GM13977 (cell line): ENCODE data around the gene AP3D1.
"Not testable (repeated sequence)": the region's sequence is repeated elsewhere in the genome, so short reads cannot be mapped to it uniquely, and the experiment has no call there.

Source experiments
- DNase-seq: peaks from one replicate; pipeline ENCODE4 v3.0.0; 2012; ENCODE audit warnings: low spot score
- in situ Hi-C: fragments of 300-500 bp; cut with MboI; formaldehyde crosslinking; loops from one replicate; pipeline ENCODE4 v1.12.0; 2022; ENCODE audit warnings: low sequenced_read_pairs, low pct_unique_long_range_greater_than_20kb, mixed read lengths, inconsistent platforms; ENCODE audit not compliant: unreplicated experiment
- TF ChIP-seq, protein P1 (sequence below): IDR thresholded peaks from 2 replicates; pipeline ENCODE4 v1.5.1; 2012; ENCODE audit warnings: mild to moderate bottlenecking, control low read depth; ENCODE audit not compliant: insufficient read depth; ENCODE audit errors: extremely low read depth, missing control alignments

The AP3D1 gene

DNA sequence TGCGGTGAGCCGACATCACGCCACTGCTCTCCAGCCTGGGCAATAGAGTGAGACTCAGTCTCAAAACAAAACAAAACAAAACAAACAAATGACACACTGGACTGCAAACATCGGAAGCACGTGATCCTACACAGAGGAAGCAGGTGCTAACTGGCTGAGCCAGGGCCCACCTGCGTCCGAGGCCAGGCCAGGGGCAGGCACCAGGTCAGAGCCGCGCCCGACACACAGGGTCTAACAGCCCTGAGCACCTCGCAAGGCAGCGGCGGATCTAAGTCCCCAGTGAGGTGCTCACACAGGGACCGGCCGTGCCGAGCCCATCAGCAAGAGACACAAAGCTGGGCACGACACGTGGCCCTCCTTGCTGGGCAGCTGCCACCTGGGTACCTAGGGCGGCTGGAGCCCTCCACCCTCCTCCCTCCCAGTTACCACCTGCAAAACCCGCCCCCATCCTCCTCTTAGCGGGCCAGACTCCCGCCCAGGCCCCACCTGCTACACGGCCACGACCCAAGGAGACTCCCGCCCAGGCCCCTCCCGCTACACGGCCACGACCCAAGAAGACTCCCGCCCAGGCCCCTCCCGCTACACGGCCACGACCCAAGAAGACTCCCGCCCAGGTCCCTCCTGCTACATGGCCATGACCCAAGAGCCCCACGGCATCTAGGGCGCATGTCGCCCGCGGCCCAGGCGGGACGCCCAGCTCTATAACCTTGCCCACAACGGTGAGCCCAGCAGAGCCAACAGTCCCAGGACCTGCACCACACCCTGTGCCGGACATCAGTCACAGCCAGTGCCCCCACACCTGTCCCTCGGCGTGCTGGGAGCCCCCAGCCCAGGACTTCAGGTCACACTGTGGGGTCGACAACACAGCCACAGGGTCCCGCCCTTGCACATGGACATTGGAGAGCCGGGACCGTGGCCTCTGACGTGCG is 15.6 kb downstream of the AP3D1 start:
- in situ Hi-C loops: no loop called here
- TF ChIP-seq, protein P1, sequence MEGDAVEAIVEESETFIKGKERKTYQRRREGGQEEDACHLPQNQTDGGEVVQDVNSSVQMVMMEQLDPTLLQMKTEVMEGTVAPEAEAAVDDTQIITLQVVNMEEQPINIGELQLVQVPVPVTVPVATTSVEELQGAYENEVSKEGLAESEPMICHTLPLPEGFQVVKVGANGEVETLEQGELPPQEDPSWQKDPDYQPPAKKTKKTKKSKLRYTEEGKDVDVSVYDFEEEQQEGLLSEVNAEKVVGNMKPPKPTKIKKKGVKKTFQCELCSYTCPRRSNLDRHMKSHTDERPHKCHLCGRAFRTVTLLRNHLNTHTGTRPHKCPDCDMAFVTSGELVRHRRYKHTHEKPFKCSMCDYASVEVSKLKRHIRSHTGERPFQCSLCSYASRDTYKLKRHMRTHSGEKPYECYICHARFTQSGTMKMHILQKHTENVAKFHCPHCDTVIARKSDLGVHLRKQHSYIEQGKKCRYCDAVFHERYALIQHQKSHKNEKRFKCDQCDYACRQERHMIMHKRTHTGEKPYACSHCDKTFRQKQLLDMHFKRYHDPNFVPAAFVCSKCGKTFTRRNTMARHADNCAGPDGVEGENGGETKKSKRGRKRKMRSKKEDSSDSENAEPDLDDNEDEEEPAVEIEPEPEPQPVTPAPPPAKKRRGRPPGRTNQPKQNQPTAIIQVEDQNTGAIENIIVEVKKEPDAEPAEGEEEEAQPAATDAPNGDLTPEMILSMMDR: no peak
- no peak for DNase-seq

DNA sequence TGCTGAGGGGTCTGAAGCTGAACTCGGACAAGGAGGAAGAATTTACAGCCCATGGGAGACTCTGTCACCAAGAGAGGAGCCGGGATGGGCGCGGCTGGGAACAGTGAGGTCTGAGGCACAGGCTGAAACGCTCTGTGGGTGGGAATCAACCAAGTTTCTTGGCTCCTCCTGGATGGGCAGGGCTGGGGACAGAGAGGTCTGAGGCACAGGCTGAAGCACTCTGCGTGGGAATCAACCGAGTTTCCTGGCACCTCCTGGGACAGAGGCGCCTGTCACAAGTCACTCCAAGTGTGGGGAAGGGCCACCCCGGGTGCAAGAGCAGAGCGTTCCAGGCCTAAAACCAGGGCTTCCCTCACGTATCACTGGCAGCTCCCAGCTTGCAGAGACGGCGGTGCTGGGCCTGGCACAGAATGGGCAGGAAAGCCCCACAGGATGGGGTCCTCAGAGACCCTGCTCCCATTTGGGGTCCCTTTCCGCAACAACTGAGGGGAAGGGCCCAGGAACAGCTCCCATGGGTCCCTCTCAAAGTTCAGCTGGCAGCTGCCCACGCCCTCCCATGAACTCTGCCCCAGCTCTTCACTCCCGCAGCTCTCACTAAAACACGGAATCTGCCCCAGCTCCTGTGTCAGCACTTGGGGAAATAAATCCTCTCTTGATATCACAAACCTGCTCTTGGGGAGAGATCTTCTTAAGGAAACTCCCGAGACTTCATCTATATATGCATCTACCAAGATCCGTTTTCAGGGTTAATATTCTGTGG is 18.5 kb downstream of the AP3D1 start:
- TF ChIP-seq, protein P1: no peak
- DNase-seq: no peak
- in situ Hi-C loops: no loop called here

DNA sequence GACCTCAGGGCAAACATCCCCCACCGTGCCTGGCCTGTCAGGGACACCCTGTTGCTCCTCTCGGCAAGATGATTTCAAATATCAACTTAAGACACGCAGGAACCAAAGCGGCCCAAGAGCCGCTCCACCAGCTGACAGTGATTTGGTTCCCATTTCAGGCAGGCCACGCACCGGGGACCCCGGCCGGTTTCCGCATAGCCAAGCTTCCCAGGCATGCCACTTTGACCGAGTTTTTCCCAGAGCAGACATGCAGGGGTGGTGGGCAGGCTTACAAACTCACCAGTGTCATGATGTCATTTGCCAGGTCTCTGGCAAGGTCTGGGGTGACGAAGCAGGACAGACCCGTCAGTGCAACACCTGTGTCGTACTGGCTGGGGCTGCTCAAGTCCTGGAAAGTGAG is 19.2 kb downstream of the AP3D1 start:
- TF ChIP-seq, protein P1: no peak
- no peak for DNase-seq
- in situ Hi-C loops: no loop called here

DNA sequence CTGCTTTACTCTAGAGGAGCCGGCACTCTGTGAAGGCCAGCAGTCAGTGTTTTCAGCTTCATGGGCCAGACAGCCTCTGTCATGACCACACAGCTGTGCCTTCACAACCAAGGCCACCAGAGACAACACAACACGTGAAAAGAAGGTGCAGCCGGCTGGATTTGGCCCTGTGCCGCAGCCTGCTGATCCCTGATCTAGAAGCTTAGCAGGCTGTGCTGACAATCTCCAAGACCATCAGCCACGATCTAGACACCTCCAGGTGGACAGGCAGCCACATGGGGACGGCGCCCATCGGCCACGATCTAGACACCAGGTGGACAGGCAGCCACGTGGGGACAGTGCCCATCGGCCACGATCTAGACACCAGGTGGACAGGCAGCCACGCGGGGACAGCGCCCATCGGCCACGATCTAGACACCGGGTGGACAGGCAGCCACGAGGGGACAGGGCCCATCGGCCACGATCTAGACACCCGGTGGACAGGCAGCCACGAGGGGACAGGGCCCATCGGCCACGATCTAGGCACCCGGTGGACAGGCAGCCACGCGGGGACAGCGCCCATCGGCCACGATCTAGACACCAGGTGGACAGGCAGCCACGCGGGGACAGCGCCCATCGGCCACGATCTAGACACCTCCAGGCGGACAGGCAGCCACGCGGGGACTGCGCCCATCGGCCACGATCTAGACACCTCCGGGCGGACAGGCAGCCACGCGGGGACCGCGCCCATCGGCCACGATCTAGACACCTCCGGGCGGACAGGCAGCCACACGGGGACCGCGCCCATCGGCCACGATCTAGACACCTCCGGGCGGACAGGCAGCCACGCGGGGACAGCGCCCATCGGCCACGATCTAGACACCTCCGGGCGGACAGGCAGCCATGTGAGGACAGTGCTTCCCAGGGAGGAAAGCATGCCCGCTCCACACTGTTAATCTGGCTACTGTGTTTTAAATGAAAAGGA is 20.1 kb downstream of the AP3D1 start:
- in situ Hi-C loops, DNase-seq: not testable (repeated sequence)

DNA sequence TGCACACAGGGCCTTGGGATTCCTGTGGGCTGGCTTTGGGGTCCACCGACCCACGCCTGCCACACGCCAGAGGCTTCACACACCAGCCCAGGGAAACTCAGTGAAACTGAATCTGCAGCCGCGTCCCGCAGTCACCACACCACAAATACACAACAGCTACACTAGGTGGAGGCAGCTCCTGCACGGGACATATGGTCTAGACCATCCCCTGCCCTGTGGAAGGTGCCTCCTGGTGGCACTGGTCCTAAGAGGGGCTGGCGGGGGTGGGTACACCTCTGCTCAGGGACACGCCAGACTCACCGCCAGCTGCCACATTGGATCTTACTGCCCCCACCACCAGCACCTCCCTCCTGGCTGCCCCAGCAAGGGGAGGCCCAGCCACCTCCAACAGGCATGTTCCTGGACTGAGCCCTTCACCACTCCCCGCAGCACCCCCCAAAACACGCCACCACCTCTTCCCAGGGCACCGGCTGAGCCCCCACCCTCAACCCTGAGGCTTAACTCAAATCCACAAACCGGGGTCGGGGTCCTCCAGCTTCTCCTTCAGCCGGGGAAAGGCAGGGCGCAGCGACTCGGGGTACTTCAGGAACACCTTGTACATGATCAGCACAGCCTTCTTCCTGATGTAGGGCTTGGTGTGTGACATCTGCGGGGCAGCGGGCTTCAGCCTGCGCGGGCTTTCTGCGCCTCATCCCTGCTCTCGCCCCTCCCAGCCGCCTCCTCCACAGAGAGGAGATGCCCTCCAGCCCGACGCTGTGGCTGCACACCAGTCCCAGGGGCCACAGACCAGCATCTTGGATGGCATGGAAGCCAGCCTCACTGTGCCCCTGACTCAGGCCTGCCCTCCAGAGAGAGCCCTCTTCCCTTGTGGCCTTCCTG is 21.2 kb downstream of the AP3D1 start:
- TF ChIP-seq, protein P1: no peak
- no peak for DNase-seq
- in situ Hi-C loops: no loop called here

DNA sequence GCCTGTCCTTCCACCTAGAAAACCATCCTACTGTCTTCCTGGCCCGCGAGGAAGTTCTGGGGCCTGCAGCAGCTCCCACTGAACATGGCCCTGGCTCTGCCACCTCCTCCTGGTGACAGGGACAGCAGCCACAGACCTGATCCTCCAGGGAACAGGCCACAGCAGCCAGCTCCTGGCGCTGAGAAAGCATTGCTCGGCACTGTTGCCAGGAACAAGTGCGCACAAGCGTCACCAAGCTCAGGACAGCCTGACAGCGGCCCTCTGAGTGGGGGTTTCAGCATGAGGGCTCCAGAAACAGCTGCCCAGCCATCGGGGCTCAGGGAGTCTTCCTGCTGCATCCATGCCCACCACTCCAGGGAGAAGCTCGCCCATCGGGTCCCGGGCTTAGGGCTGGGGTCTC is 21.9 kb downstream of the AP3D1 start:
- no peak for DNase-seq
- in situ Hi-C loops: no loop called here
- TF ChIP-seq, protein P1: no peak
